ENCODE data around the gene ATF6.
"Not testable (repeated sequence)": the region's sequence is repeated elsewhere in the genome, so short reads cannot be mapped to it uniquely, and the experiment has no call there.

The ATF6 gene

GRCh38 chr1:161791904-161792655 lies 26.0 kb downstream of the ATF6 start:
- TF ChIP-seq PAX5 (IDR thresholded peaks at IDR 0.05; ENCODE audit: insufficient read depth, low read length, severe bottlenecking) (no peak), POLR2A (IDR thresholded peaks at IDR 0.05; ENCODE audit: low read depth, low read length) (no peak), POU2F2 (IDR thresholded peaks at IDR 0.05; ENCODE audit: low read depth, low read length) (no peak), TAF1 (IDR thresholded peaks at IDR 0.05; ENCODE audit: low read depth, low read length) (no peak), POLR2AphosphoS5 (IDR thresholded peaks at IDR 0.05; ENCODE audit: low read depth, low read length) (no peak), SPI1 (IDR thresholded peaks at IDR 0.05; ENCODE audit: low read depth, low read length) (no peak)
- DNase-seq (ENCODE audit: insufficient read length, low spot score) (no peak), FAIRE-seq (peak; percentile 9)

GRCh38 chr1:161792740-161793139 lies 26.6 kb downstream of the ATF6 start:
- peak; percentile 81 for FAIRE-seq
- DNase-seq (ENCODE audit: insufficient read length, low spot score), result no peak
- TF ChIP-seq PAX5 (IDR thresholded peaks at IDR 0.05; ENCODE audit: insufficient read depth, low read length, severe bottlenecking), result no peak
- TF ChIP-seq TAF1 (IDR thresholded peaks at IDR 0.05; ENCODE audit: low read depth, low read length), result no peak
- TF ChIP-seq POLR2AphosphoS5 (IDR thresholded peaks at IDR 0.05; ENCODE audit: low read depth, low read length), result no peak
- TF ChIP-seq SPI1 (IDR thresholded peaks at IDR 0.05; ENCODE audit: low read depth, low read length), result no peak
- no peak for TF ChIP-seq POU2F2 (IDR thresholded peaks at IDR 0.05; ENCODE audit: low read depth, low read length)
- no peak for TF ChIP-seq POLR2A (IDR thresholded peaks at IDR 0.05; ENCODE audit: low read depth, low read length)

GRCh38 chr1:161799792-161800191 lies 33.7 kb downstream of the ATF6 start:
- TF ChIP-seq SPI1 (IDR thresholded peaks at IDR 0.05; ENCODE audit: low read depth, low read length) (no peak), POLR2AphosphoS5 (IDR thresholded peaks at IDR 0.05; ENCODE audit: low read depth, low read length) (no peak), TAF1 (IDR thresholded peaks at IDR 0.05; ENCODE audit: low read depth, low read length) (no peak), POLR2A (IDR thresholded peaks at IDR 0.05; ENCODE audit: low read depth, low read length) (no peak), PAX5 (IDR thresholded peaks at IDR 0.05; ENCODE audit: insufficient read depth, low read length, severe bottlenecking) (no peak), POU2F2 (IDR thresholded peaks at IDR 0.05; ENCODE audit: low read depth, low read length) (no peak)
- DNase-seq (ENCODE audit: insufficient read length, low spot score) (no peak), FAIRE-seq (no peak)

GRCh38 chr1:161801955-161802354 lies 35.8 kb downstream of the ATF6 start:
- no peak for FAIRE-seq
- DNase-seq (ENCODE audit: insufficient read length, low spot score), result no peak
- TF ChIP-seq PAX5 (IDR thresholded peaks at IDR 0.05; ENCODE audit: insufficient read depth, low read length, severe bottlenecking) (no peak), POLR2AphosphoS5 (IDR thresholded peaks at IDR 0.05; ENCODE audit: low read depth, low read length) (no peak), SPI1 (IDR thresholded peaks at IDR 0.05; ENCODE audit: low read depth, low read length) (no peak), TAF1 (IDR thresholded peaks at IDR 0.05; ENCODE audit: low read depth, low read length) (no peak), POU2F2 (IDR thresholded peaks at IDR 0.05; ENCODE audit: low read depth, low read length) (no peak), POLR2A (IDR thresholded peaks at IDR 0.05; ENCODE audit: low read depth, low read length) (no peak)

- FAIRE-seq (no peak), DNase-seq (ENCODE audit: insufficient read length, low spot score) (no peak)
- TF ChIP-seq SPI1 (IDR thresholded peaks at IDR 0.05; ENCODE audit: low read depth, low read length) (no peak), POU2F2 (IDR thresholded peaks at IDR 0.05; ENCODE audit: low read depth, low read length) (no peak), PAX5 (IDR thresholded peaks at IDR 0.05; ENCODE audit: insufficient read depth, low read length, severe bottlenecking) (no peak), POLR2AphosphoS5 (IDR thresholded peaks at IDR 0.05; ENCODE audit: low read depth, low read length) (no peak), POLR2A (IDR thresholded peaks at IDR 0.05; ENCODE audit: low read depth, low read length) (no peak), TAF1 (IDR thresholded peaks at IDR 0.05; ENCODE audit: low read depth, low read length) (no peak)
These were observed 37.1 kb downstream of the ATF6 start for GRCh38 chr1:161803181-161803580.

GRCh38 chr1:161805399-161806197 lies 39.5 kb downstream of the ATF6 start:
- TF ChIP-seq TAF1 (IDR thresholded peaks at IDR 0.05; ENCODE audit: low read depth, low read length), result no peak
- TF ChIP-seq POU2F2 (IDR thresholded peaks at IDR 0.05; ENCODE audit: low read depth, low read length), result no peak
- DNase-seq (ENCODE audit: insufficient read length, low spot score) (no peak), FAIRE-seq (no peak)

- not testable (repeated sequence) for DNase-seq (ENCODE audit: insufficient read length, low spot score); FAIRE-seq
These were observed 43.1 kb downstream of the ATF6 start for GRCh38 chr1:161809202-161809601.

GRCh38 chr1:161809656-161810055 lies 43.5 kb downstream of the ATF6 start:
- FAIRE-seq; DNase-seq (ENCODE audit: insufficient read length, low spot score): not testable (repeated sequence)

GRCh38 chr1:161810780-161811179 lies 44.7 kb downstream of the ATF6 start:
- FAIRE-seq (no peak), DNase-seq (ENCODE audit: insufficient read length, low spot score) (no peak)
- TF ChIP-seq SPI1 (IDR thresholded peaks at IDR 0.05; ENCODE audit: low read depth, low read length) (no peak), TAF1 (IDR thresholded peaks at IDR 0.05; ENCODE audit: low read depth, low read length) (no peak), PAX5 (IDR thresholded peaks at IDR 0.05; ENCODE audit: insufficient read depth, low read length, severe bottlenecking) (no peak), POLR2AphosphoS5 (IDR thresholded peaks at IDR 0.05; ENCODE audit: low read depth, low read length) (no peak), POLR2A (IDR thresholded peaks at IDR 0.05; ENCODE audit: low read depth, low read length) (no peak)

GRCh38 chr1:161816201-161816600 lies 50.1 kb downstream of the ATF6 start:
- DNase-seq (ENCODE audit: insufficient read length, low spot score), result no peak
- FAIRE-seq, result no peak
- TF ChIP-seq SPI1 (IDR thresholded peaks at IDR 0.05; ENCODE audit: low read depth, low read length) (no peak), POU2F2 (IDR thresholded peaks at IDR 0.05; ENCODE audit: low read depth, low read length) (no peak), TAF1 (IDR thresholded peaks at IDR 0.05; ENCODE audit: low read depth, low read length) (no peak), PAX5 (IDR thresholded peaks at IDR 0.05; ENCODE audit: insufficient read depth, low read length, severe bottlenecking) (no peak), POLR2AphosphoS5 (IDR thresholded peaks at IDR 0.05; ENCODE audit: low read depth, low read length) (no peak), POLR2A (IDR thresholded peaks at IDR 0.05; ENCODE audit: low read depth, low read length) (no peak)

Data from GM12891 (cell line).